ENCODE data around the gene CDCA5.

Gene CDCA5

GRCh38 chr11:65083134-65083833 is 556 bp downstream of the CDCA5 start:
- DNase-seq (ENCODE audit: low read depth), result no peak
- no peak for TF ChIP-seq CTCF (conservative IDR thresholded peaks at IDR 0.05; ENCODE audit: control insufficient read depth, insufficient read depth, low read depth, low read length)
- H3K4me3 ChIP-seq (ENCODE audit: control insufficient read depth, low read depth, low read length), result peak overlapping the region; percentile 90

- no peak for DNase-seq (ENCODE audit: low read depth)
- H3K4me3 ChIP-seq (ENCODE audit: control insufficient read depth, low read depth, low read length), result no peak overlapping the region
- TF ChIP-seq CTCF (conservative IDR thresholded peaks at IDR 0.05; ENCODE audit: control insufficient read depth, insufficient read depth, low read depth, low read length), result no peak
These were observed 5.0 kb downstream of the CDCA5 start for GRCh38 chr11:65078786-65079342.

GRCh38 chr11:65078151-65078550 is 5.7 kb downstream of the CDCA5 start:
- no peak overlapping the region for H3K4me3 ChIP-seq (ENCODE audit: control insufficient read depth, low read depth, low read length)
- DNase-seq (ENCODE audit: low read depth), result peak; percentile 35
- TF ChIP-seq CTCF (conservative IDR thresholded peaks at IDR 0.05; ENCODE audit: control insufficient read depth, insufficient read depth, low read depth, low read length), result peak; percentile 59

- DNase-seq (ENCODE audit: low read depth), result peak; percentile 49
- H3K4me3 ChIP-seq (ENCODE audit: control insufficient read depth, low read depth, low read length), result no peak overlapping the region
- TF ChIP-seq CTCF (conservative IDR thresholded peaks at IDR 0.05; ENCODE audit: control insufficient read depth, insufficient read depth, low read depth, low read length), result no peak
These were observed 6.4 kb downstream of the CDCA5 start for GRCh38 chr11:65077451-65077850.

- TF ChIP-seq CTCF (conservative IDR thresholded peaks at IDR 0.05; ENCODE audit: control insufficient read depth, insufficient read depth, low read depth, low read length), result no peak
- DNase-seq (ENCODE audit: low read depth), result no peak
- H3K4me3 ChIP-seq (ENCODE audit: control insufficient read depth, low read depth, low read length), result no peak overlapping the region
These were observed 11.2 kb downstream of the CDCA5 start for GRCh38 chr11:65072631-65072966.

- H3K4me3 ChIP-seq (ENCODE audit: control insufficient read depth, low read depth, low read length), result no peak overlapping the region
- no peak for TF ChIP-seq CTCF (conservative IDR thresholded peaks at IDR 0.05; ENCODE audit: control insufficient read depth, insufficient read depth, low read depth, low read length)
- no peak for DNase-seq (ENCODE audit: low read depth)
These were observed 11.8 kb downstream of the CDCA5 start for GRCh38 chr11:65071907-65072630.

All from fibroblast of mammary gland (primary cell).